HUES6 (cell line): Measurements from ENCODE around the gene OR4F15.

Experiments used
- H3K27ac ChIP-seq: 2 replicates; pipeline ENCODE4 v1.7.0; 2013; ENCODE audit warnings: low read depth, mild to moderate bottlenecking, low read length, inconsistent platforms
- H3K27me3 ChIP-seq: 2 replicates; pipeline ENCODE4 v1.6.1; 2013; ENCODE audit warnings: low read length; ENCODE audit not compliant: control insufficient read depth, insufficient read depth
- H3K36me3 ChIP-seq: 2 replicates; pipeline ENCODE4 v1.6.1; 2013; ENCODE audit warnings: low read length; ENCODE audit not compliant: control insufficient read depth, insufficient read depth
- H3K4me1 ChIP-seq: 2 replicates; pipeline ENCODE4 v1.6.1; 2013; ENCODE audit warnings: low read length; ENCODE audit not compliant: control insufficient read depth, insufficient read depth
- H3K4me3 ChIP-seq: 2 replicates; pipeline ENCODE4 v1.5.1; 2013; ENCODE audit warnings: low read depth, low read length
- H3K9ac ChIP-seq: one replicate; pipeline ENCODE4 v1.6.1; 2013; ENCODE audit warnings: mild to moderate bottlenecking, low read length
- H3K9me3 ChIP-seq: 2 replicates; pipeline ENCODE4 v1.6.1; 2013; ENCODE audit warnings: low read depth, low read length; ENCODE audit not compliant: control insufficient read depth, insufficient read depth

Gene OR4F15

GRCh38 chr15:101841656-101842055, 29.7 kb downstream of the OR4F15 start:
- Histone ChIP-seq H3K4me3 (no peak overlapping the region), H3K36me3 (no peaks in the 10 kb centered on the region), H3K27ac (no peak overlapping the region), H3K9ac (no peak overlapping the region), H3K27me3 (0 out of 2 replicates have a peak, but pooled peaks cover 4% of the 10 kb centered on the region), H3K4me1 (no peaks in the 10 kb centered on the region), H3K9me3 (no peaks in the 10 kb centered on the region)

DNA sequence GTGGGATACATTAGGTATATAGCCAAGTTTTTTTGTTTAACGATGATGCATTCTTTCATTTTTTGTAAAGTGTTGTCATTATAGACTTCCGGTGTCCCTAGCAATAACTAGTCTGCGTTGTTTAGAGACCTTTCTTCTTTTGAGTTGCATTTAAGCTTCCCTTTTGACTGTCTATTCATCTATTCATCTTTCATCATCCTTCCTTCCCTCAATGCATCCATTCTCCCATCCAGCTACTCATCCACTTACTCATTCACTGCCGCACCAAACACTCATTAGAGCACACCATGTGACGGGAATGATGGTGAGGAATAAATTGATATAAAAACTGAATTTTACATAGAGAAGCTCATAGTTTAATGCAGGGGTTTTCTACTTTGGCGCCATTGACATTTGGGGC, 32.9 kb downstream of the OR4F15 start:
- 0 out of 2 replicates have a peak, but pooled peaks cover 4% of the 10 kb centered on the region for H3K27me3 ChIP-seq
- H3K4me1 ChIP-seq: no peaks in the 10 kb centered on the region
- no peak overlapping the region for H3K9ac ChIP-seq
- H3K9me3 ChIP-seq: no peaks in the 10 kb centered on the region
- H3K27ac ChIP-seq: no peak overlapping the region
- H3K4me3 ChIP-seq: no peak overlapping the region
- no peaks in the 10 kb centered on the region for H3K36me3 ChIP-seq

- no peaks in the 10 kb centered on the region for H3K36me3 ChIP-seq
- H3K27ac ChIP-seq: no peak overlapping the region
Observed at GRCh38 chr15:101852356-101852755, 40.4 kb downstream of the OR4F15 start.

More at GRCh38 chr15:101852356-101852755, 40.4 kb downstream of the OR4F15 start:
- no peaks in the 10 kb centered on the region for H3K27me3 ChIP-seq
- no peaks in the 10 kb centered on the region for H3K9me3 ChIP-seq
- H3K4me1 ChIP-seq: no peaks in the 10 kb centered on the region
- no peak overlapping the region for H3K4me3 ChIP-seq
- no peak overlapping the region for H3K9ac ChIP-seq
